Hepatic stellate cell (primary cell): ENCODE results near the gene AFDN.

Source experiments
- DNase-seq: peaks from one replicate; pipeline ENCODE4 v3.0.0; 2011; ENCODE audit warnings: low spot score

AFDN gene

GRCh38 chr6:167866642-167867041 is 39.9 kb downstream of the AFDN start:
- DNase-seq: no peak

DNA sequence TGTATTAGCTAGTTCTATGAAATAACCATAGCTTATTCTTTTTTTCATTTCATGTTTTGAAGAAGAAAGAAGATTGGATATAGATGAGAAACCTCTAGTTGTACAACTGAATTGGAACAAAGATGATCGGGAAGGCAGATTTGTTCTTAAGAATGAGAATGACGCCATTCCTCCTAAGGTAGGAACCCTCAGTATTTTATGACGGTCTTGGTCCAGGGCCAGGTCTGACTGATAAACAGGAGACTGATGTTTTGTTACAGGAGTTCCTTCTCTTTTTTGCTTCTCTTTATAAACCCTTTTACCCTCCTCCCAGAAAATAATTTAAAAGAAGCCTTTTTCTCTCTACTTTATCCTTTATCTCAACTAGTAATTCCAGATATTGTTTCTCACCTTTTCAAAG is 43.6 kb downstream of the AFDN start:
- no peak for DNase-seq

DNA sequence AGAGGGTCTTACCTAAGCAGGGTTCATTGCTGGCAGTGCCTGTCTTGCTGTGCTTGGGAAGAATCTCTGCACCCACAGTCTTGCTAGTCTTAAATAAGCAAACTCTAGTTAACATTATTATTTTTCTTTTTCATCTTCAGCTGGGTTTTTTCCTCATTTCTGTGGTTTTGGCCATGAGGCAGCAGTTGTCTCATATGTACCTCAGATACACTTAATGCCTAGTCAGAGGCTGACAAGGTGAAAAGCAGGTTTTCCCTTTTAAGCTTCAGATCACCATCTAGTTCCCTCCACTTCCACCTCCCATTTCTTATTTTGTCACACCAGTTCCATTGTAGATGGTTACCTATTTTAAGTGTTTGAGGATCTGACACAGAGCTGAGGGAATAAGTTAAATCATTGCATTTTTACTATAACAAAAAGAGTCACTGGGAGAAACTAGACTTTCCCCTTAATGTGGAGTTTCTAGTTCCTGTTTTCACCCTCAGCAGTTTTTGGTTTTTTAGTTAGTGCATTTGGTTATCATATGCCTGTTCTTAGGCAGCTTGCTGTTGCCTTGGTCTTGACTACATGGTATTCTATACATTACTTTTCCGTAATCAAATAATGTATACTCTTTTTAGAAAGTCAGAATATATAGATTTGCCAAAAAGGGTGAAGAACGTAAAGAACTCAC is 46.0 kb downstream of the AFDN start:
- no peak for DNase-seq

- no peak for DNase-seq
These were observed 51.5 kb downstream of the AFDN start for GRCh38 chr6:167877994-167878779.

DNA sequence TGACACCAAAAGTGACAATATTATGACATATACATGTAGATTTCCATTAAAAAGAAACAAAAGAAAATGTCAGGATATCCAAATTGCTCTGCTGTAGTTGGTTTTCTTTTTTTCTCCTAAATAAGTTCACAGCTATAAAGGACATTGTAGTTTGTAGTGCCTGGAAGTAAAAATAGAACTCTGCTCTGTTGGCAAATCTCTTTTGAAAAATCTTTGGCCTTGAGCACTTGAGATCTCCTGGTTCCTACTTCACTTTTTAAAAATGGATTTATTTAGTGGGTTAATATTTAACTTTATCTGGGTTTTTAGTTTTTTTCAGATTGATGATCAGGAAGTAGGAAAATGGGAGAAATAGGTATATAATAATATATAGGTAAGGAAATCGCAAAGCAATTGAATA is 52.9 kb downstream of the AFDN start:
- DNase-seq: no peak

GRCh38 chr6:167881327-167881726 is 54.6 kb downstream of the AFDN start:
- DNase-seq: no peak

DNA sequence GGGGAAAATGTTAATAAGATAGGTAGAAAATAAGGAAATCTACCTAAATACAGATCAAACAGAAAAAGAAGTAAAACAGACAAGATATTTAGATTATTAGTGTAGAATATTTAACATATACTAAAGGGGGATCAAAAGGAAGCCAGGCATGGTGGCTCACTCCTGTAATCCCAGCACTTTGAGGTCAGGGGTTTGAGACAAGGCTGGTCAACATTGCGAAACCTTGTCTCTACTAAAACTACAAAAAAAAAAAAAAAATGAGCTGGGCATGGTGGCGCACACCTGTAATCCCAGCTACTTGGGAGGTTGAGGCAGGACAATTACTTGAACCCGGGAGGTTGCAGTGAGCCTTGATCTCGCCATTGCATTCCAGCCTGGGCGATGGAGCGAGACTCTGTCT is 55.5 kb downstream of the AFDN start:
- no peak for DNase-seq

DNA sequence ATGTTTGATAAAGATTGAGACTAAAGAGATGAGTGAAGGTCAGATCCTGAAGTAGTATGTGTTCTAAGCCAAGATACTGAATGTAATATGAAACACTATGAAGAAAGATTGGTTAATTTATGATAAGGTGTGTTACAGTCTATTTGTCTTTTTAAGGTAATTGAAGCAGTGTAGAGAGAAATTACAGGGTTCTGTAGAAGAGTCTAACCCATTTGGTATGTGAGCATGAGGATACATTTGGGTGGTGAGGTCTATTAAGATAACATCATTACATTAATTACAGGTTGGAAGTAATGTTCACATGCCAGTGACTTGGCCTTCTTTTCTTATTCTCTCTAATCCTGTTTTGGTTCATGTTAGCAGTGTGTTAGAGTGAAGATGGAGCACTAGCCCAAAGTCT is 61.4 kb downstream of the AFDN start:
- DNase-seq: no peak

- DNase-seq: peak; percentile 7
These were observed 66.4 kb downstream of the AFDN start for GRCh38 chr6:167892835-167893815.

- no peak for DNase-seq
These were observed 68.3 kb downstream of the AFDN start for GRCh38 chr6:167894965-167895364.

- no peak for DNase-seq
These were observed 69.9 kb downstream of the AFDN start for GRCh38 chr6:167896648-167897047.

DNA sequence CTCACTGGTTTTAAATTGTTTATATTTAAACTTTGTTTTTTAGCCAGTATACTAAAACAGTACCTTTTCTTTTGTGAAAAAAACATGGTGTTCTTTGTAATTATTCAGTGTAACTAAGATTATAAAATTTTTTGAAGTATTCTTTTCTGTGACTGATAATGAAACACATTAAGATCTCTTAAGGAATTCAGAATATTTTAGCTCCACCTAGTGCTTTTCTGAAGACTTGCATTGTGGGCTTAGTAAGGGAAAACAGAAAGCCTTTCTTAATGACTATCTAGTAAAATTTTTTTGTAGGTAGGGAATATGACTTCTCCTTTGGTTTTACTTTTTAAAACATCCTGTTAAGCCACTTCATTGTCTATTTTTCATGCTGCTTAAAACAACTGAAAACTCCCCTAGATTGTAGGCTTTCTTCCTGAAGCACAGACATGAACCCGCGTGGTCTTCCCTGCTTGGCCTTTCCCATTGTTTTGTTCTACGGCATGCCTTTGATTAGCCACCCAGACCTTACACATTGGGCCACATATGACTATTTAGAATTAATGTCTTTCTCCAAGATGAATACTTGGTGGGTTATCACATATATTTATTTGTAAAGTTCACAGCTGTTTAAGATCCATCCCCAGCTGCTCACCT is 72.1 kb downstream of the AFDN start:
- peak; percentile 7 for DNase-seq

DNA sequence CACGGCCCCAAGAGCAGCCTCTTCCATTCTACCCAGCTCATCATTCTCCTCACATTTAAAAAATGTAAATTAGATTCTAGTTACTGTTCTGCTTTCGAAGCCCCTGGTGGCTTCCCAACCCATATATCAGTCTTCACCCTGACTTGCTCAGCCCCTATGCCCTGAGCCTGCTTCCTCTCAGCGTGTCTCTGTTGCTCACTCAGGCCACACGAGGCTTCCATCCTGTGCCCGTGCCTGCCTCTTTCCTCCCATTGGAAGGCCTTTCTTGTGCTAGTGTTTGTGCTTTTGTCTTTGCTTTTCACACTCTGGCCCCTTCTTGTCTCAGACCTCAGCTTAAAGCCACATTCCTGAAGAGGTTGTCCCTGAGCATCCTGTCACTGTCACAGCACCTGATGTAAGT is 78.1 kb downstream of the AFDN start:
- DNase-seq: no peak

DNA sequence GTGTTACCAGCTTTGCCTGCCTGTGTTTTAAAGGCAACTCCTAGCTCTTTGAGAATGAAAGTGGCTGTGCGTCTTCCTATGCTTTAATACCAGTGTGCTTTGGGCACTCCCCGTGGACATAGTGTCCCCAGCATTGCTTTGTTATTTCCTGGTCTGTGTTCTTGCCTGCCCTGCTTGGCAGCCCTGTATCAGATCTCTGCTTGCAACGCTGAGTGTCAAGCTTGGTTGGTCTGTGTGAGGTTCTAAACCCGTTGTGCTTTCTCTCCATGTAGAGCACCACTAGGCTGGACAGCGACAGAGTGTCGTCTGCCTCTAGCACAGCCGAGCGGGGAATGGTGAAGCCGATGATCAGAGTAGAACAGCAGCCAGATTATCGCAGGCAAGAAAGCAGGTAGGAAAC is 80.2 kb downstream of the AFDN start:
- DNase-seq: peak; percentile 5

DNA sequence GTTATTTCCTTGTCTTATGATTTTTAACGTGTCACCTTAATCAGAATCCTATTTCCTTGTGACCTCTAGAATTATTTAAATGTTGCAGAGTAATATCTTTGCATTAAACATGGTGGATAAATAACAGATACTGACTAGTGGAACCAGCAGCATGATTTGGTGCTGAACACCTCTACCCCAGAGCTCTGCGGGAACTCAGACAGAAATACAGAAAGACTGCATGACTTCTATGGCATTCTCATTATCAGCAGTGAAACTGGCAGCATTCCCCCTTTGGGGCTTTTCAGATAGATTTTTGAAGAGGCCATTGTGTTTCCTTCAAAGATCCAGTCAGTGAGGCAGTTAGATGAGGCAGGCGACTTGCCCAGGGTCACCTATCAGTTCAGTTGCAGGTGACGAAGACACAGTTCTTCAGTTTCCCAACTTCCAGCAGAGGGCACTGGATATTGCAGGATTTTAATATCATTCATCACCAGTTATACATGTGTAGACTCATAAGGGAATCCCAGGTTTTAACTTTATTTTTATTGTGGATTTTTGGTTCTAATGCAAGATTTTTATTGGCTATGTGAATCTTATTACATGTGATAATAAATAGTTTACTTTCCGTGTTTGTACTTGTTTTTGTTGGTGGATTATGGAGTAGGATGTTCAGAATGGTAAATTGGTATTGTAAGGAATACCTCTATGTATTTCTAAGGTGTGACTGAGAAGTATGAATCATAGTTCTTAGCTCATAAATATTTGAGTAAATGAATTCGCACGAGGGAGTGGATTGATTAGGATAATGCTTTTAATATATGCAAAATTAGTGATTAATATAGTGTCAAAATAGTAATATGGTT is 81.3 kb downstream of the AFDN start:
- DNase-seq: peak; percentile 12

GRCh38 chr6:167910007-167910406 is 83.3 kb downstream of the AFDN start:
- DNase-seq: no peak

GRCh38 chr6:167910652-167911051 is 83.9 kb downstream of the AFDN start:
- no peak for DNase-seq

GRCh38 chr6:167912494-167912893 is 85.8 kb downstream of the AFDN start:
- no peak for DNase-seq

DNA sequence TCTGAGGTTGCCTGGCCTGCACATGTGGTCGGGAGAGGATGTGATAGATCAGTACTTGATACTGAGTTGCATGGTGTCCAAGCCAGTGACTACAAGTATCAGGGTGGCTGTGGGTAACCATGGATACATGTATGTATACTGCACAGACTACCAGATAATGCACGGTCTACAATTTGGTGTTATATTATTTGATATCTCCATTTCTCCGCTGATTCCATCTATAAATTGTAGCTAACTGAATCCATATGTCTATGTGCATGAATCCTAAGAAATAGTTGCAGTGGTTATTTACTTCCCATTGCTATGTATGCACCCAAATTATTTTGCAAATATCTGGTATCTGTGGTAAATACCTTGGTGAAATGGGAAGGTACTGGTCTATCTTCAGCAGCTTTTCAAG is 87.0 kb downstream of the AFDN start:
- DNase-seq: no peak

DNA sequence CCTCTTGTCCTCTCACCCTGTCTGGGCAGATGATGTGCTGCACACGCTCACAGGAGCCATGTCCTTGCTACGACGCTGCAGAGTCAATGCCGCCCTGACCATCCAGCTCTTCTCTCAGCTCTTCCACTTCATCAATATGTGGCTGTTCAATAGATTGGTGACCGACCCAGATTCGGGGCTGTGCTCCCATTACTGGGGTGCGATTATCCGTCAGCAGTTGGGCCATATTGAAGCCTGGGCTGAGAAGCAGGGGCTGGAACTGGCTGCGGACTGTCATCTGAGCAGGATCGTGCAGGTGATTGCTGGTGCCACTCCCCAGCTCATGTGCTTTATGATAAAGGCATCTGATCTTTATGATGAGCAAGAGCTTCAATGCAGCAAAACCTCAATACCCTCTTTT is 88.4 kb downstream of the AFDN start:
- no peak for DNase-seq

- no peak for DNase-seq
These were observed 90.9 kb downstream of the AFDN start for GRCh38 chr6:167917551-167918154.
